ENCODE data around the gene OR1G1. TPM values are rescaled to one million over a fixed set of nuclear protein-coding genes. Genes with fewer than 3 reads are reported as not detected.
"Not testable (repeated sequence)": the region's sequence is repeated elsewhere in the genome, so short reads cannot be mapped to it uniquely, and the experiment has no call there.

Gene OR1G1
- total RNA-seq (not detected), polyA plus RNA-seq (not detected)
- long read RNA-seq, donor 1, result 0 reads
- long read RNA-seq, donor 2, result 0 reads
- long read RNA-seq, donor 3, result 0 reads
- long read RNA-seq, donor 4, result 0 reads
- long read RNA-seq, donor 5, result 0 reads
- long read RNA-seq, donor 6, result 0 reads
- long read RNA-seq, donor 7, result 0 reads
- long read RNA-seq, donor 8, result 0 reads
- long read RNA-seq, donor 9, result 0 reads
- long read RNA-seq, donor 10, result 0 reads

- Histone ChIP-seq H3K4me3 (ENCODE audit: low read length in 2 of 2) (no peak within 1 kb of the TSS), H3K27ac (ENCODE audit: low read depth in 1 of 2, low read length in 1 of 2) (no peak within 1 kb of the TSS), H3K27me3 (ENCODE audit: control insufficient read depth in 2 of 2, insufficient read depth in 1 of 2, low read length in 1 of 2) (no peaks in the 10 kb centered on the region), H3K4me1 (ENCODE audit: control insufficient read depth in 2 of 2, insufficient read depth in 2 of 2, low read length in 2 of 2) (no peaks in the 10 kb centered on the region), H3K9me3 (ENCODE audit: control insufficient read depth in 2 of 2, insufficient read depth in 1 of 2, low read length in 1 of 2) (no peaks in the 10 kb centered on the region), H3K36me3 (ENCODE audit: control insufficient read depth in 2 of 2, insufficient read depth in 2 of 2, low read length in 1 of 2) (no peaks in the 10 kb centered on the region)
- DNase-seq (ENCODE audit: low read depth in 6 of 9, low spot score in 9 of 9), result no peak
- WGBS, result 91% methylated on average over 2 of the region's 2 CpGs
Observed at GRCh38 chr17:3127451-3127850, at the start of gene OR1G1. OR1G1 (minus strand) TSS chr17:3127551; CDS start chr17:3127551, 0 bp downstream.

DNA sequence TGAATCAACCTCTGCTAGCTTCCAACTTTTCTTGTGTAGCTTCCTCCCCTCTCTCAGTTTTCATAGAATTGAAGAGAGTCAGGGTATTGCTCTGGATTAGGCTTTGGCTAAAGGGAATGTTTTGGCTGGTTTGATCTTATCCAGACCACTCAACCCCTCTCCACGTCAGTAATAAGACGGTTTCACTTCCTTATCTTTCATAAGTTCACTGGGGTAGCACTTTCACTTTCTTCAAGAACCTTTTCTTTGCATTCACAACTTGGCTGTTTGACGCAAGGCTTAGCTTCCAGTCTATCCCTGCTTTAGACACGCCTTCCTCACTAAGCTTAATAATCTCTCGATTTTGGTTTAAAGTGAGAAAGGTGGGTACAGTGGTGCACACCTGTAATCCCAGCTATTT is 40.2 kb upstream of the OR1G1 start:
- peak in 1 of 9 donors; percentile 17 for DNase-seq (ENCODE audit: low read depth in 6 of 9, low spot score in 9 of 9)
- no peak overlapping the region for H3K27ac ChIP-seq (ENCODE audit: low read depth in 1 of 2, low read length in 1 of 2)
- 52% methylated on average over 5 of the region's 5 CpGs for WGBS

GRCh38 chr17:3157218-3157617 is 29.9 kb upstream of the OR1G1 start:
- Histone ChIP-seq H3K4me1 (ENCODE audit: control insufficient read depth in 2 of 2, insufficient read depth in 2 of 2, low read length in 2 of 2) (no peaks in the 10 kb centered on the region), H3K36me3 (ENCODE audit: control insufficient read depth in 2 of 2, insufficient read depth in 2 of 2, low read length in 1 of 2) (no peaks in the 10 kb centered on the region), H3K27me3 (ENCODE audit: control insufficient read depth in 2 of 2, insufficient read depth in 1 of 2, low read length in 1 of 2) (no peaks in the 10 kb centered on the region), H3K4me3 (ENCODE audit: low read length in 2 of 2) (no peak overlapping the region), H3K27ac (ENCODE audit: low read depth in 1 of 2, low read length in 1 of 2) (no peak overlapping the region), H3K9me3 (ENCODE audit: control insufficient read depth in 2 of 2, insufficient read depth in 1 of 2, low read length in 1 of 2) (peaks cover 0 to 4% of the 10 kb centered on the region in 2 donors)
- 47% methylated on average over 1 of the region's 1 CpG for WGBS
- no peak for DNase-seq (ENCODE audit: low read depth in 6 of 9, low spot score in 9 of 9)

More for the DNA sequence above, 40.2 kb upstream of the OR1G1 start:
- Histone ChIP-seq H3K4me1 (ENCODE audit: control insufficient read depth in 2 of 2, insufficient read depth in 2 of 2, low read length in 2 of 2) (no peaks in the 10 kb centered on the region), H3K36me3 (ENCODE audit: control insufficient read depth in 2 of 2, insufficient read depth in 2 of 2, low read length in 1 of 2) (no peaks in the 10 kb centered on the region), H3K9me3 (ENCODE audit: control insufficient read depth in 2 of 2, insufficient read depth in 1 of 2, low read length in 1 of 2) (peaks cover 0 to 7% of the 10 kb centered on the region in 2 donors), H3K4me3 (ENCODE audit: low read length in 2 of 2) (no peak overlapping the region), H3K27me3 (ENCODE audit: control insufficient read depth in 2 of 2, insufficient read depth in 1 of 2, low read length in 1 of 2) (no peaks in the 10 kb centered on the region)

DNA sequence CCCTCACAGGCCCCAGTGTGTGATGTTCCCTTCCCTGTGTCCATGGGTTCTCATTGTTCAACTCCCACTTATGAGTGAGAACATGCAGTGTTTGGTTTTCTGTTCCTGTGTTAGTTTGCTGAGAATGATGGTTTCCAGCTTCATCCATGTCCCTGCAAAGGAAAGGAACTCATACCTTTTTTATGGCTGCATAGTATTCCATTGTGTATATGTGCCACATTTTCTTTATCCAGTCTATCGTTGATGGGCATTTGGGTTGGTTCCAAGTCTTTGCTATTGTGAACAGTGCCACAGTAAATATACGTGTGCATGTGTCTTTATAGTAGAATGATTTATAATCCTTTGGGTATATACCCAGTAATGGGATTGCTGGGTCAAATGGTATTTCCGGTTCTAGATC is 10.1 kb upstream of the OR1G1 start:
- H3K27me3 ChIP-seq (ENCODE audit: control insufficient read depth in 2 of 2, insufficient read depth in 1 of 2, low read length in 1 of 2); H3K36me3 ChIP-seq (ENCODE audit: control insufficient read depth in 2 of 2, insufficient read depth in 2 of 2, low read length in 1 of 2); H3K4me3 ChIP-seq (ENCODE audit: low read length in 2 of 2); H3K9me3 ChIP-seq (ENCODE audit: control insufficient read depth in 2 of 2, insufficient read depth in 1 of 2, low read length in 1 of 2); H3K27ac ChIP-seq (ENCODE audit: low read depth in 1 of 2, low read length in 1 of 2); DNase-seq (ENCODE audit: low read depth in 6 of 9, low spot score in 9 of 9); H3K4me1 ChIP-seq (ENCODE audit: control insufficient read depth in 2 of 2, insufficient read depth in 2 of 2, low read length in 2 of 2): not testable (repeated sequence)
- 93% methylated on average over 2 of the region's 3 CpGs for WGBS

GRCh38 chr17:3104322-3104721 is 23.0 kb downstream of the OR1G1 start, which contains the start of gene OR1D2:
OR1D2 (minus strand) TSS chr17:3104422; CDS start chr17:3092996, 11,426 bp downstream.
- WGBS, result 88% methylated on average over 3 of the region's 3 CpGs
- DNase-seq (ENCODE audit: low read depth in 6 of 9, low spot score in 9 of 9), result no peak
- H3K4me1 ChIP-seq (ENCODE audit: control insufficient read depth in 2 of 2, insufficient read depth in 2 of 2, low read length in 2 of 2), result no peaks in the 10 kb centered on the region

More at GRCh38 chr17:3104322-3104721, 23.0 kb downstream of the OR1G1 start, which contains the start of gene OR1D2:
- no peak within 1 kb of the TSS for H3K27ac ChIP-seq (ENCODE audit: low read depth in 1 of 2, low read length in 1 of 2)
- no peak within 1 kb of the TSS for H3K4me3 ChIP-seq (ENCODE audit: low read length in 2 of 2)
- H3K36me3 ChIP-seq (ENCODE audit: control insufficient read depth in 2 of 2, insufficient read depth in 2 of 2, low read length in 1 of 2), result no peaks in the 10 kb centered on the region
- H3K27me3 ChIP-seq (ENCODE audit: control insufficient read depth in 2 of 2, insufficient read depth in 1 of 2, low read length in 1 of 2), result no peaks in the 10 kb centered on the region
- H3K9me3 ChIP-seq (ENCODE audit: control insufficient read depth in 2 of 2, insufficient read depth in 1 of 2, low read length in 1 of 2), result no peaks in the 10 kb centered on the region

Other genes with a start within 250 kb of the OR1G1 start
- not detected for gene OR1D5, start 63.9 kb downstream of the OR1G1 start, total RNA-seq
- not detected for gene OR1D5, start 63.9 kb downstream of the OR1G1 start, polyA plus RNA-seq
- not detected for gene OR1D2, start 23.1 kb downstream of the OR1G1 start, total RNA-seq
- not detected for gene OR1D2, start 23.1 kb downstream of the OR1G1 start, polyA plus RNA-seq
- gene OR1A2, start 70.0 kb upstream of the OR1G1 start, total RNA-seq, result not detected
- gene OR1A2, start 70.0 kb upstream of the OR1G1 start, polyA plus RNA-seq, result not detected
- gene OR1A1, start 80.1 kb upstream of the OR1G1 start, total RNA-seq, result not detected
- gene OR1A1, start 80.1 kb upstream of the OR1G1 start, polyA plus RNA-seq, result 0.02 TPM
- 0.09 TPM for gene OR3A1, start 170.8 kb upstream of the OR1G1 start, total RNA-seq
- 0.05 TPM for gene OR3A1, start 170.8 kb upstream of the OR1G1 start, polyA plus RNA-seq

All from thymus (tissue), 14 donors.